HL-60 (cell line): ENCODE results near the gene CCDC127.

Experiments used
- DNase-seq, 2 experiments: peaks; one replicate each; pipeline ENCODE4 v3.0.0-alpha.2; 2010 to 2020; ENCODE audit warnings: low read depth in 1 of 2, low spot score in 1 of 2
- H3K27ac ChIP-seq: fragments of 250-450 bp; sonication (Bioruptor Pico); replicated peaks from 2 replicates; pipeline ENCODE4 v1.5.1; 2020; ENCODE audit warnings: mild to moderate bottlenecking, moderate library complexity
- H3K27me3 ChIP-seq: fragments of 250-450 bp; sonication (Bioruptor Pico); 2 replicates; pipeline ENCODE4 v1.5.1; 2021; ENCODE audit warnings: mild to moderate bottlenecking, moderate library complexity; ENCODE audit not compliant: insufficient read depth, poor library complexity, severe bottlenecking
- H3K4me3 ChIP-seq: replicated peaks from 2 replicates; pipeline ENCODE4 v1.5.1; 2011; ENCODE audit warnings: mild to moderate bottlenecking, control low read depth, low read length; ENCODE audit not compliant: insufficient read depth
- GABPA ChIP-seq: IDR thresholded peaks from 2 replicates; pipeline ENCODE4 v1.6.1; 2012; ENCODE audit warnings: low read depth
- POLR2AphosphoS5 ChIP-seq: IDR thresholded peaks from 2 replicates; pipeline ENCODE4 v1.6.1; 2012; ENCODE audit warnings: low read depth
- SPI1 ChIP-seq: IDR thresholded peaks from 2 replicates; pipeline ENCODE4 v1.6.1; 2012; ENCODE audit warnings: low read depth, mild to moderate bottlenecking, borderline replicate concordance
- TF ChIP-seq, protein P1 (sequence below): IDR thresholded peaks from 2 replicates; pipeline ENCODE4 v1.6.1; 2012; ENCODE audit warnings: low read depth; ENCODE audit not compliant: insufficient replicate concordance
- TF ChIP-seq, protein P2 (sequence below): IDR thresholded peaks from one replicate; pipeline ENCODE4 v1.5.1; 2011; ENCODE audit warnings: low read length, control low read depth, inconsistent platforms; ENCODE audit not compliant: insufficient read depth

CCDC127 gene

DNA sequence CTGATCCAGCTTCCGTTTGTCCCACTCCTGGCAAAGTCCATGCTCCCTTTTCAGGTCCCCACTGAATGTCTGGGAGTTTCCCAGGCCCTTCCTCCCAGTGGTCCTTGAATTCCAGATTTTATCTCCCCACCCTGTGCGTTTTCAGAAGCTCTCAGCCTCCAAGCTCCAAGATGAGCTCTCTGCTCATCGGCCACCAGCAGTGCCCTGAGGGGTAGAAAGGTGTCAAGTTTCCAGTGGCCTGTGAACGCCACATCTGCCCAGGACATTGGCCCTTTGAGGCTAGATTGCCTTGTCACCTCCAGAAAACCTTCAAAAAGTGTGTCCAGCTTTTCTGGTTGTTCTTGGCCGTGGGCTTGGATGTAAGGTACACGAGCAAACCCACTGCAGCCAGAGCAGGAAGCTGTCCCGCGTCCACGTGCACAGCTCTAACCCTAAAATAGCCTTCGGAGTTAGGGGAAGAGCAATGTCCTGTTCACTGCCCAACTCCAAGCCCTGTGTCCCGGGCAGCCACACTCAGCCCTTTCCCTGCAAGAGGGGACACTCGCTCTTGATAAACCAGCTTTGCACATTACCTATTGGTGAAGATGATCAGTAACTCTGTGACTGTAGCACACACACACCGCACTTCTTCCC lies 37.6 kb downstream of the CCDC127 start:
- no peak overlapping the region for H3K27ac ChIP-seq
- TF ChIP-seq POLR2AphosphoS5 (no peak), GABPA (no peak)
- no peak for DNase-seq
- H3K27me3 ChIP-seq, result peaks cover 4% of the 10 kb centered on the region
- no peak overlapping the region for H3K4me3 ChIP-seq

DNA sequence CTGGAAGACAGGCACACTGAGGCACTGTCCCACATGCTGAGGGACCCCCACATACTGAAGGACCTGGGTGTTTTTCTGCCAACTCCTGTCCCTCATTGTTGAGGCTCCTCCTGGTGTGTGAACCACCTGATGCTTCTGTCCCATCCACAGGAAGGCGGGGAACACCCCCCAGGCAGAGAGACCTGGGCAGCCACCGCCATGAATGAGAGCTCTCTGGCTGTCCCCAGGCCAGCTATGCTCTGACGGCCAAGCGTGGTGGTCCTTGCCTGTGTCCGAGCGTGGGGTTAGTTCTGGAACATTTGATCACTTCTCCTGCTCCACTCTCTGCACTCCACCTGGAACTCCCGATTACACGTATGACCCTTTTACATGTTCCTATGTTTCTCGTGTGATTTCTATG lies 38.6 kb downstream of the CCDC127 start:
- Histone ChIP-seq H3K27me3 (peaks cover 4% of the 10 kb centered on the region), H3K4me3 (no peak overlapping the region), H3K27ac (no peak overlapping the region)
- TF ChIP-seq GABPA (no peak), POLR2AphosphoS5 (no peak), SPI1 (no peak)
- TF ChIP-seq, protein P1, sequence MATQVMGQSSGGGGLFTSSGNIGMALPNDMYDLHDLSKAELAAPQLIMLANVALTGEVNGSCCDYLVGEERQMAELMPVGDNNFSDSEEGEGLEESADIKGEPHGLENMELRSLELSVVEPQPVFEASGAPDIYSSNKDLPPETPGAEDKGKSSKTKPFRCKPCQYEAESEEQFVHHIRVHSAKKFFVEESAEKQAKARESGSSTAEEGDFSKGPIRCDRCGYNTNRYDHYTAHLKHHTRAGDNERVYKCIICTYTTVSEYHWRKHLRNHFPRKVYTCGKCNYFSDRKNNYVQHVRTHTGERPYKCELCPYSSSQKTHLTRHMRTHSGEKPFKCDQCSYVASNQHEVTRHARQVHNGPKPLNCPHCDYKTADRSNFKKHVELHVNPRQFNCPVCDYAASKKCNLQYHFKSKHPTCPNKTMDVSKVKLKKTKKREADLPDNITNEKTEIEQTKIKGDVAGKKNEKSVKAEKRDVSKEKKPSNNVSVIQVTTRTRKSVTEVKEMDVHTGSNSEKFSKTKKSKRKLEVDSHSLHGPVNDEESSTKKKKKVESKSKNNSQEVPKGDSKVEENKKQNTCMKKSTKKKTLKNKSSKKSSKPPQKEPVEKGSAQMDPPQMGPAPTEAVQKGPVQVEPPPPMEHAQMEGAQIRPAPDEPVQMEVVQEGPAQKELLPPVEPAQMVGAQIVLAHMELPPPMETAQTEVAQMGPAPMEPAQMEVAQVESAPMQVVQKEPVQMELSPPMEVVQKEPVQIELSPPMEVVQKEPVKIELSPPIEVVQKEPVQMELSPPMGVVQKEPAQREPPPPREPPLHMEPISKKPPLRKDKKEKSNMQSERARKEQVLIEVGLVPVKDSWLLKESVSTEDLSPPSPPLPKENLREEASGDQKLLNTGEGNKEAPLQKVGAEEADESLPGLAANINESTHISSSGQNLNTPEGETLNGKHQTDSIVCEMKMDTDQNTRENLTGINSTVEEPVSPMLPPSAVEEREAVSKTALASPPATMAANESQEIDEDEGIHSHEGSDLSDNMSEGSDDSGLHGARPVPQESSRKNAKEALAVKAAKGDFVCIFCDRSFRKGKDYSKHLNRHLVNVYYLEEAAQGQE, result no peak
- TF ChIP-seq, protein P2, sequence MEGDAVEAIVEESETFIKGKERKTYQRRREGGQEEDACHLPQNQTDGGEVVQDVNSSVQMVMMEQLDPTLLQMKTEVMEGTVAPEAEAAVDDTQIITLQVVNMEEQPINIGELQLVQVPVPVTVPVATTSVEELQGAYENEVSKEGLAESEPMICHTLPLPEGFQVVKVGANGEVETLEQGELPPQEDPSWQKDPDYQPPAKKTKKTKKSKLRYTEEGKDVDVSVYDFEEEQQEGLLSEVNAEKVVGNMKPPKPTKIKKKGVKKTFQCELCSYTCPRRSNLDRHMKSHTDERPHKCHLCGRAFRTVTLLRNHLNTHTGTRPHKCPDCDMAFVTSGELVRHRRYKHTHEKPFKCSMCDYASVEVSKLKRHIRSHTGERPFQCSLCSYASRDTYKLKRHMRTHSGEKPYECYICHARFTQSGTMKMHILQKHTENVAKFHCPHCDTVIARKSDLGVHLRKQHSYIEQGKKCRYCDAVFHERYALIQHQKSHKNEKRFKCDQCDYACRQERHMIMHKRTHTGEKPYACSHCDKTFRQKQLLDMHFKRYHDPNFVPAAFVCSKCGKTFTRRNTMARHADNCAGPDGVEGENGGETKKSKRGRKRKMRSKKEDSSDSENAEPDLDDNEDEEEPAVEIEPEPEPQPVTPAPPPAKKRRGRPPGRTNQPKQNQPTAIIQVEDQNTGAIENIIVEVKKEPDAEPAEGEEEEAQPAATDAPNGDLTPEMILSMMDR, result no peak
- DNase-seq, result no peak

DNA sequence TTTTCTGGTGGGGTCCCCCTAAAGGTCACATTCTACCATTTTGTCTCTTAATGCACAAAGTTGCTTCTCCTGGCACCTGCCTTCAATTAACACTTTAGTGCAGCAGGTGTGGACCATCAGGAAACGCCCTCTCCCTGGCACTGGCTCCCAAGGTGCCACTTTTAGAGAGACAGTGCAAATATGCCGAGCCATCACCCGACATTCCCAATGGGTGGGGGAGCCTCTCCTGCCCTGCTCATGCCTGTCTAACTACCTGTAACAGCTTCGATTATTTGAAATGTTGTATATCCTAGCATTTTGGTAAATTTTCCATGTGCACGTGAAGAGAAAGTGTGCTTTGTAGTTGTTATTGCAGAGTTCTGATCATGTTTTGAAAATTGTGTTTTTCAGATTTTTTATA lies 39.8 kb downstream of the CCDC127 start:
- H3K4me3 ChIP-seq, result no peak overlapping the region
- no peak for DNase-seq
- TF ChIP-seq GABPA (no peak), SPI1 (no peak), POLR2AphosphoS5 (no peak)
- TF ChIP-seq, protein P2, result no peak
- TF ChIP-seq, protein P1, result no peak

DNA sequence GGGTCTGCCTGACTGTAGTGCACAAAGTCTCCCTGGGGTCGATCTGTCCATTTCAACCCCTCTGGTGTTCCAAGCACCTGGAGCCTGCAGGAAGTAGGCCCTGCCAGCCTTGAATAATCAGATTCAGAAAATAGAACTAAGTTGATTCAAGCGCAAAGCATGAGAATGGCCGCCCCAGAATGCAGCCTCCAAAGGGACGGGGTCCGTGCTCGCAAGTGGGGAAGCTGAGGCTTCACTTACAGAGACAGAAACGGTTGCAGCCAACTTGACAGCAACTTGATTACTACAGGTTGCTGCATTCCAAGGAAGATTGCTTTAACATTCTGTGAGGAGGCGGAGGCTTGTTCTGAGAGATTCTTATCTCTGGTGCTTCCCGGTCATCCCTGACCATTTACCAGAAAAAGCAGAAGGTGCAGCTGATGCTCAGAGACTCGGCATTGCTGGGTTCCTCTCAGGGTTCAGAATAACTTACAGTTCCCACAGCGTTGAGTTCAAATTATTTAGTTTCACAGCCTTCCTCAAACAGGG lies 41.6 kb downstream of the CCDC127 start:
- no peak for DNase-seq
- Histone ChIP-seq H3K27me3 (peaks cover 4% of the 10 kb centered on the region), H3K4me3 (no peak overlapping the region), H3K27ac (no peak overlapping the region)
- no peak for TF ChIP-seq POLR2AphosphoS5
- no peak for TF ChIP-seq GABPA
- TF ChIP-seq, protein P2, result no peak

More for the DNA sequence above, 39.8 kb downstream of the CCDC127 start:
- H3K27me3 ChIP-seq, result peaks cover 4% of the 10 kb centered on the region
- H3K27ac ChIP-seq, result no peak overlapping the region
